A549 (cell line): Measurements from ENCODE around the gene FCER1G. TPM values are rescaled to one million over a fixed set of nuclear protein-coding genes. Genes with fewer than 3 reads are reported as not detected.

Source experiments
- ATAC-seq, 2 experiments: fragments of 200-7000 bp in 1 of 2; fragments of >200 bp in 1 of 2; cut with Nextera tagmentation in 1 of 2; cut with Tn5 transposase in 1 of 2; 3 replicates each; pipeline versions ENCODE4 v1.8.0 to v1.9.1; 2018 to 2020; ENCODE audit warnings: mild to moderate bottlenecking in 1 of 2, moderate library complexity in 1 of 2
- CTCF ChIA-PET: fragments of 300-600 bp; sonication (Branson Sonifier 250); formaldehyde crosslinking; extraction: SDS; loops from one replicate; lab custom pipeline; 2021; ENCODE audit warnings: antibody characterized with exemption, inconsistent platforms; lab: Yijun Ruan, JAX
- POLR2A ChIA-PET: fragments of 350-600 bp; formaldehyde crosslinking; extraction: SDS; loops from one replicate; lab custom pipeline; 2021; ENCODE audit warnings: antibody characterized with exemption, inconsistent platforms; lab: Yijun Ruan, JAX
- DNase-seq, 2 experiments: peaks; one replicate each; pipeline versions ENCODE4 v3.0.0 to v3.0.0-alpha.2; 2011 to 2016; ENCODE audit warnings: low read depth in 1 of 2, low spot score in 1 of 2
- FAIRE-seq: peaks from 2 replicates; lab custom pipeline; 2011; peaks lifted over from hg19 to GRCh38; lab: Jason Lieb, UNC
- H3K27ac ChIP-seq, 2 experiments: fragments of >200 bp; sonication (Bioruptor Twin); formaldehyde crosslinking; 3 replicates each; pipeline ENCODE4 v1.5.1; 2016 to 2017
- H3K4me1 ChIP-seq: fragments of >200 bp; sonication (Bioruptor Twin); formaldehyde crosslinking; 3 replicates; pipeline ENCODE4 v1.6.1; 2016
- H3K4me2 ChIP-seq: fragments of >200 bp; sonication (Bioruptor Twin); formaldehyde crosslinking; 3 replicates; pipeline ENCODE4 v1.6.1; 2016
- H3K4me3 ChIP-seq: fragments of >200 bp; sonication (Bioruptor Twin); formaldehyde crosslinking; 3 replicates; pipeline ENCODE4 v1.5.1; 2016
- H3K9me3 ChIP-seq: fragments of >200 bp; sonication (Bioruptor Twin); formaldehyde crosslinking; 3 replicates; pipeline ENCODE4 v1.6.1; 2016
- CBX2 ChIP-seq: fragments of 200-600 bp; sonication (generic); IDR thresholded peaks from 2 replicates; pipeline ENCODE4 v1.6.1; 2016; ENCODE audit warnings: low read depth, mild to moderate bottlenecking, borderline replicate concordance
- CBX8 ChIP-seq: fragments of 200-600 bp; sonication (generic); IDR thresholded peaks from 2 replicates; pipeline ENCODE4 v1.6.1; 2016
- CEBPB ChIP-seq, 2 experiments: fragments of >200 bp in 1 of 2; sonication (Bioruptor Twin) in 1 of 2; formaldehyde crosslinking in 1 of 2; IDR thresholded peaks; 2 replicates each; pipeline ENCODE4 v1.6.1; 2012 to 2016
- EHMT2 ChIP-seq: fragments of 200-600 bp; sonication (generic); IDR thresholded peaks from 2 replicates; pipeline ENCODE4 v1.6.1; 2016; ENCODE audit warnings: antibody characterized with exemption, low read depth, mild to moderate bottlenecking, moderate library complexity
- HDAC2 ChIP-seq: fragments of 200-600 bp; sonication (generic); IDR thresholded peaks from 2 replicates; pipeline ENCODE4 v1.6.1; 2016
- HMGXB4 ChIP-seq: fragments of 250-450 bp; sonication (Bioruptor Pico); IDR thresholded peaks from 2 replicates; pipeline ENCODE4 v1.5.0; 2021; ENCODE audit warnings: mild to moderate bottlenecking, moderate library complexity, borderline replicate concordance
- JUN ChIP-seq, 2 experiments: fragments of >200 bp; sonication (Bioruptor Twin); formaldehyde crosslinking; IDR thresholded peaks; 2 replicates in 1 of 2; 3 replicates in 1 of 2; pipeline ENCODE4 v1.6.1; 2016 to 2017
- JUNB ChIP-seq: fragments of >200 bp; sonication (Bioruptor Twin); formaldehyde crosslinking; IDR thresholded peaks from 2 replicates; pipeline ENCODE4 v1.6.1; 2016
- KDM1A ChIP-seq: fragments of 200-600 bp; sonication (generic); IDR thresholded peaks from 2 replicates; pipeline ENCODE4 v1.6.1; 2016; ENCODE audit warnings: low read depth, mild to moderate bottlenecking
- KDM5A ChIP-seq: fragments of 200-600 bp; sonication (generic); IDR thresholded peaks from 2 replicates; pipeline ENCODE4 v1.6.1; 2016; ENCODE audit warnings: antibody characterized with exemption, mild to moderate bottlenecking
- MAFK ChIP-seq: fragments of 450-650 bp; IDR thresholded peaks from 2 replicates; pipeline ENCODE4 v1.6.1; 2014; ENCODE audit not compliant: partially characterized antibody
- MAX ChIP-seq: IDR thresholded peaks from 2 replicates; pipeline ENCODE4 v1.6.1; 2012
- MAZ ChIP-seq: fragments of 150-350 bp; IDR thresholded peaks from 2 replicates; pipeline ENCODE4 v1.6.1; 2014; ENCODE audit warnings: antibody characterized with exemption, low read depth, low read length, borderline replicate concordance
- MYC ChIP-seq: IDR thresholded peaks from 2 replicates; pipeline ENCODE4 v1.6.1; 2012; ENCODE audit warnings: mild to moderate bottlenecking, inconsistent platforms, low read length, improper control_type of control experiment, borderline replicate concordance
- NFE2L2 ChIP-seq: fragments of 150-350 bp; conservative IDR thresholded peaks from 2 replicates; pipeline ENCODE4 v1.6.1; 2014; ENCODE audit warnings: low read length
- NPAS2 ChIP-seq: fragments of 250-450 bp; sonication (Bioruptor Pico); IDR thresholded peaks from 2 replicates; pipeline ENCODE4 v1.8.0; 2022; ENCODE audit warnings: mild to moderate bottlenecking, moderate library complexity, borderline replicate concordance
- PHF8 ChIP-seq: fragments of 200-600 bp; sonication (generic); IDR thresholded peaks from 2 replicates; pipeline ENCODE4 v1.6.1; 2016; ENCODE audit warnings: low read depth, mild to moderate bottlenecking, antibody characterized with exemption, moderate library complexity, borderline replicate concordance
- RARB ChIP-seq: fragments of 250-450 bp; sonication (Bioruptor Pico); IDR thresholded peaks from 2 replicates; pipeline ENCODE4 v1.8.0; 2021; ENCODE audit warnings: mild to moderate bottlenecking, moderate library complexity
- RCOR1 ChIP-seq: fragments of 150-350 bp; IDR thresholded peaks from 2 replicates; pipeline ENCODE4 v1.6.1; 2014; ENCODE audit warnings: antibody characterized with exemption, low read length, low read depth
- SREBF2 ChIP-seq: fragments of 450-650 bp; IDR thresholded peaks from 2 replicates; pipeline ENCODE4 v1.6.1; 2014; ENCODE audit warnings: mild to moderate bottlenecking, moderate library complexity
- TFCP2L1 ChIP-seq: fragments of 250-450 bp; sonication (Bioruptor Pico); IDR thresholded peaks from 2 replicates; pipeline ENCODE4 v1.5.0; 2021; ENCODE audit warnings: mild to moderate bottlenecking
- USF2 ChIP-seq: fragments of 450-650 bp; IDR thresholded peaks from 2 replicates; pipeline ENCODE4 v1.6.1; 2014; ENCODE audit warnings: antibody characterized with exemption
- ZNF302 ChIP-seq: fragments of 250-450 bp; sonication (Bioruptor Pico); IDR thresholded peaks from 2 replicates; pipeline ENCODE4 v1.9.0; 2021; ENCODE audit warnings: inconsistent platforms, mild to moderate bottlenecking, moderate library complexity
- WGBS: methylation state at CpG from one replicate; pipeline ENCODE4 v1.1.6; 2017; ENCODE audit errors: missing lambda C conversion rate; 5-methylcytosine and 5-hydroxymethylcytosine counted together
- polyA plus RNA-seq, 4 experiments: library from polyadenylated mRNA; depleted of rRNA in 3 of 4; stranded (reverse); fragments of >200 nt; fragmentation: RNase III in 1 of 4; extraction: RNeasy Plus Mini Kit Qiagen cat#74134 plus additional on column Dnase treatment in 1 of 4; gene quantifications; 2 replicates in 3 of 4; 3 replicates in 1 of 4; pipeline ENCODE4 v1.2.3, GENCODE V29; 2011 to 2017
- TF ChIP-seq, protein P1 (sequence below): IDR thresholded peaks from 2 replicates; pipeline ENCODE4 v1.6.1; 2012
- TF ChIP-seq, protein P2 (sequence below): IDR thresholded peaks from 2 replicates; pipeline ENCODE4 v1.6.1; 2012; ENCODE audit warnings: low read depth, borderline replicate concordance
- TF ChIP-seq, protein P3 (sequence below): fragments of 150-350 bp; IDR thresholded peaks from 2 replicates; pipeline ENCODE4 v1.6.1; 2014; ENCODE audit warnings: low read depth, mild to moderate bottlenecking, low read length

FCER1G gene
- polyA plus RNA-seq, 2 of the 4 experiments (the other 2 are of a cell fraction) = 0.40 TPM; not detected in 1

- TF ChIP-seq, protein P1, sequence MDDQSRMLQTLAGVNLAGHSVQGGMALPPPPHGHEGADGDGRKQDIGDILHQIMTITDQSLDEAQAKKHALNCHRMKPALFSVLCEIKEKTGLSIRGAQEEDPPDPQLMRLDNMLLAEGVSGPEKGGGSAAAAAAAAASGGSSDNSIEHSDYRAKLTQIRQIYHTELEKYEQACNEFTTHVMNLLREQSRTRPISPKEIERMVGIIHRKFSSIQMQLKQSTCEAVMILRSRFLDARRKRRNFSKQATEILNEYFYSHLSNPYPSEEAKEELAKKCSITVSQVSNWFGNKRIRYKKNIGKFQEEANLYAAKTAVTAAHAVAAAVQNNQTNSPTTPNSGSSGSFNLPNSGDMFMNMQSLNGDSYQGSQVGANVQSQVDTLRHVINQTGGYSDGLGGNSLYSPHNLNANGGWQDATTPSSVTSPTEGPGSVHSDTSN = no peak
- TF ChIP-seq HMGXB4 (CRISPR knock-in tag) (no peak), PHF8 (no peak), HDAC2 (no peak), CBX8 (no peak), NFE2L2 (no peak), RARB (no peak), MYC (no peak), CEBPB (IDR thresholded peaks at IDR 0.05) (no peak), KDM5A (no peak), MAZ (no peak), KDM1A (no peak), JUNB (no peak), MAX (no peak), MAFK (no peak), SREBF2 (no peak), JUN (IDR thresholded peaks at IDR 0.05) (no peak)
- TF ChIP-seq, protein P2, sequence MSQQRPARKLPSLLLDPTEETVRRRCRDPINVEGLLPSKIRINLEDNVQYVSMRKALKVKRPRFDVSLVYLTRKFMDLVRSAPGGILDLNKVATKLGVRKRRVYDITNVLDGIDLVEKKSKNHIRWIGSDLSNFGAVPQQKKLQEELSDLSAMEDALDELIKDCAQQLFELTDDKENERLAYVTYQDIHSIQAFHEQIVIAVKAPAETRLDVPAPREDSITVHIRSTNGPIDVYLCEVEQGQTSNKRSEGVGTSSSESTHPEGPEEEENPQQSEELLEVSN = no peak
- WGBS = 82% methylated on average over 11 of the region's 11 CpGs
- H3K4me1 ChIP-seq = peaks cover 21% of the 10 kb centered on the region
- ChIA-PET CTCF (interaction anchor here (1.0 to 18.8 kb wide), 5 partner anchors 9 to 186 kb away, joined by 4 to 200 read pairs (median 7); partner anchors contain the start of genes PPOX and TOMM40L), POLR2A (no interaction called here)
- H3K4me3 ChIP-seq = no peak overlapping the region
- no peak overlapping the region for H3K4me2 ChIP-seq
- H3K9me3 ChIP-seq = no peaks in the 10 kb centered on the region
- FAIRE-seq = no peak
- no peak for ATAC-seq
- DNase-seq = no peak
- no peak overlapping the region for H3K27ac ChIP-seq
These were observed 17.4 kb upstream of the FCER1G start for GRCh38 chr1:161197560-161198193.

DNA sequence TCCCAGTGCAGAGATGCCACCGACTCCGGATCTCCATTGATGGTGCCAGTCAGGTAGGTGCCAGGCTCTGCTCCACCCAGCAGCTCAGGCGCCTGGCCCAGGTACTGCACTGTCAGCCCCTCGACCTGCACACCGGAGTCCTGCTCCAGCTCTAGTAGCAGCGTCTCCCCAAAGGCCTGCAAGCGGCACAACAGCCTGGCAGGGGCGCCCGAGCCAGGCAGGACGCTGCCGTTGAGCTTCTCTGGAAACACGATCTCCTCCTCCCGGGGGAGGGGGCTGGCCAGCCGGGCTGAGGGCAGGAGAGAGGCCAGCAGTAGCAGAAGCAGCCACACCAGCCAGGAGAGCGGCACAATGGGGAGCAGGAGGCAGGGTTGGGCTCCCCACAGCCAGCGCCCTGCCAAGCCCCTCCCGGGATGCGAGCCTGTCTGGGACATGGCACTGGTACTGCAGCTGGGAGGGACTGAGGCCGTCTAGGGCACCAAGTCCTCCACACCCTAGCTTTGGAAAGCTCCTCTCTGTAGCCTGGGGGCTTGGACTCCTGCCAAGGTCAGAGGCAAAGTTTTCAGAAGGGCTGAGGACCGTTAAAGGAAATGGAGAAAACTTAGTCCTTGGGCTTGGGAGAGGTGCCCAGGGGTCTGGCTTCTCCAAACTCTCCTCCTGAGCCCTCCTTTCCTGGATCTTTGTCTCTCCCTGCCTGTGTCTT, 16.8 kb upstream of the FCER1G start:
- no peak for FAIRE-seq
- no peaks in the 10 kb centered on the region for H3K9me3 ChIP-seq
- peaks cover 25% of the 10 kb centered on the region for H3K4me1 ChIP-seq
- DNase-seq = no peak
- POLR2A ChIA-PET = no interaction called here
- 58% methylated on average over 16 of the region's 20 CpGs for WGBS
- CTCF ChIA-PET = interaction anchor here (0.8 to 18.8 kb wide), 7 partner anchors 8 to 185 kb away, joined by 3 to 200 read pairs (median 5); partner anchors contain the start of genes PPOX and TOMM40L
- no peak for ATAC-seq
- no peak overlapping the region for H3K4me3 ChIP-seq
- TF ChIP-seq HMGXB4 (CRISPR knock-in tag) (no peak), NPAS2 (no peak), PHF8 (no peak), EHMT2 (no peak), TFCP2L1 (no peak), ZNF302 (CRISPR knock-in tag) (no peak), CBX2 (no peak), HDAC2 (no peak), USF2 (no peak), RCOR1 (no peak)
- TF ChIP-seq, protein P3, sequence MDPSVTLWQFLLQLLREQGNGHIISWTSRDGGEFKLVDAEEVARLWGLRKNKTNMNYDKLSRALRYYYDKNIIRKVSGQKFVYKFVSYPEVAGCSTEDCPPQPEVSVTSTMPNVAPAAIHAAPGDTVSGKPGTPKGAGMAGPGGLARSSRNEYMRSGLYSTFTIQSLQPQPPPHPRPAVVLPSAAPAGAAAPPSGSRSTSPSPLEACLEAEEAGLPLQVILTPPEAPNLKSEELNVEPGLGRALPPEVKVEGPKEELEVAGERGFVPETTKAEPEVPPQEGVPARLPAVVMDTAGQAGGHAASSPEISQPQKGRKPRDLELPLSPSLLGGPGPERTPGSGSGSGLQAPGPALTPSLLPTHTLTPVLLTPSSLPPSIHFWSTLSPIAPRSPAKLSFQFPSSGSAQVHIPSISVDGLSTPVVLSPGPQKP = no peak
- TF ChIP-seq, protein P2 = no peak
- no peak overlapping the region for H3K4me2 ChIP-seq
- peak overlapping the region in 1 of 2 experiments; percentile 42; a peak in 1 of 6 replicates for H3K27ac ChIP-seq
